ENCODE data around the gene FAM151B.
"Not testable (repeated sequence)": the region's sequence is repeated elsewhere in the genome, so short reads cannot be mapped to it uniquely, and the experiment has no call there.

The FAM151B gene

DNA sequence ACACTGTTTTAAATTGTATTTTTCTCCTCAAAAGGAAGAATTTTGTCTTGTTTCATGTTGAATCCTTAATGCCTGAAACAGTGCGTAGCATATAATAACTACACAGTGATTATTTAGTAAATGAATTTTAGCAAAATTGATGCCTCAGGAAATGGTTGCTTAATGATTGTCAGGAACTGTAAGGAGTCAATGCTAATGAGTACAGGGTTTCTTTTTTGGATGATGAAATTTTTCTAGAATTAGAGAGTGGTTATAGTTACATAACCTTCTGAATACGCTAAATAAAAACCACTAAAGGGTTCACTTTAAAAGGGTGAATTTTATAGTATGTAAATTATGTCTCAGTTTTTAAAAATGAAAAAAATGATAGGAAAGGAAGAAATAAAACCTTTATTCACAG, 14.9 kb downstream of the FAM151B start:
- DNase-seq (ENCODE audit: extremely low read depth in 1 of 2, low read depth in 1 of 2): no peak

DNA sequence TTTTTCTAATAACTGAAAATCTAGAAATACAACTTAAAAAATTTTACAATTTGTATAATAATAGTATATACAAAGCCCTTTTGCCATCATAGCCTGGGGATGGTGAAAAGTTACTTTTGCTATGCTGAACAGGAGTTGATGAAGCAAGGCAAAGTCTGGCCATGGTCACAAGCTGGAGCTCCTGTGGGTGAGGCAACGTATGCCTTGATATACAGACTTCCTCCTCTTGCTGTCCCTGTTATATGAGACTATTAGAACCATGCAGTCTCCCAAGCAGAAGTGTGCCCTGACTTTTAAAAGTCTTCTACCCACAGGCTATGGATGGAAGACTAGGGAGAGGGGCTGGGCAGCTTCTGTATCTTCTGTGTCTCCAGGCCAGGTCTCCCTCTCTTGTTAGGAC, 15.7 kb downstream of the FAM151B start:
- DNase-seq (ENCODE audit: extremely low read depth in 1 of 2, low read depth in 1 of 2): no peak

DNA sequence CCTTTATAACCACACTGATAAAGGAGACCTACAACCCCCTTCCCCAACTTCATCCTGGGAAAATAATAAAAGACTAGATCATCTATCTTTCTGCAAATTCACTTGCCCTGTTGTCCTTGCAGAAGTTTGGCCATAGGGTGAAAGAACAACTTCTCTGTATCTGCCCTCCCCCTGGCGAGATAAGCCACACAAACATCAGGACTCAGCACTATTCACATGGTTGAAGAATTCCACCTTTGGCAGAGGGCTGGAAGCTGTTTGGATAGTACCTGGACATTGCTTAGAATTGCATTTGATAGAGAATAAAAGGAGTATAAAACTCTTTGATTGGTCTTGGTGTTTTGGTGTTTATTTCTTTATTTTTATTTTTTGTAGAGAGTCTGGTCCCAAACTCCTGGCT, 16.9 kb downstream of the FAM151B start:
- no peak for DNase-seq (ENCODE audit: extremely low read depth in 1 of 2, low read depth in 1 of 2)

DNA sequence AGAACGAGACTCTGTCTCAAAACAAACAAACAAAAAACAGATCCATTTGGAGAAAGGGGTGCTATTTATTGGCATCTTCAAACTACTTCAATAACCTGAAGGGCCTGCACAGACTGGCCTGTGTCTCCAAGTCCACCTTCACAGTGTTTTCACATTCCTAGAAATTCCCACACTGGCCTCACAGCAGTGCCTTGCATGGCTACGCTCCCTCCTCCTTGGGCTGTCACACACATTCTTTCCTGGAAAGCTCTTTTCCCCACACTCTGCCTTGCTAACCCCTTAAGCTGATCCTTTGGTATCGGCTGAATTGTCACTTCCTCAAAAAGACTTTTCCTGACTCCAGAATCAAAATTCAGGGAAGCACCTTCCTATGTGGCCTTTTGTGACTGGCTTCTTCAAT, 19.8 kb downstream of the FAM151B start:
- no peak for DNase-seq (ENCODE audit: extremely low read depth in 1 of 2, low read depth in 1 of 2)

GRCh38 chr5:80508844-80509243, 20.9 kb downstream of the FAM151B start:
- DNase-seq (ENCODE audit: extremely low read depth in 1 of 2, low read depth in 1 of 2): no peak

- DNase-seq (ENCODE audit: extremely low read depth in 1 of 2, low read depth in 1 of 2): no peak
Measured at GRCh38 chr5:80509362-80509761, 21.5 kb downstream of the FAM151B start.

- DNase-seq (ENCODE audit: extremely low read depth in 1 of 2, low read depth in 1 of 2): no peak
Measured at GRCh38 chr5:80516826-80517225, 28.9 kb downstream of the FAM151B start.

DNA sequence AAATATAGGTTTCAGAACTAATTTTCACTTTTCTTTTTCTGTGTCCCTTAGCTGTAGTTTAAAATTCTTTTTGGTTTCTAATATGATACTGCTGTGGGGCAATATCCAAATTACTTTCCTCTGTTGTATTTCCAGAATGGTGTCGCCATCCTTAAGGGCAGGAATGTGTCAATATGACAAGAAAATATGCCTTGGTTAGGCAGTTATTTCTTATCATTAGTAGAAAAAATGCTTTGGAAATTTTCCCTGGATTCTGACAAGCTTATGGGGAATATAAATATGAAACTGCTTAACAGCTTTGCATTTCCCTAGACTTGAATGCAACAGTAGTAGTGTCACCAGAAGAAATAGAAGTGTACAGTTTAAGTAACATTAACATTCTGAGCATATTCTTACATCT, 52.8 kb downstream of the FAM151B start:
- no peak for DNase-seq (ENCODE audit: extremely low read depth in 1 of 2, low read depth in 1 of 2)

DNA sequence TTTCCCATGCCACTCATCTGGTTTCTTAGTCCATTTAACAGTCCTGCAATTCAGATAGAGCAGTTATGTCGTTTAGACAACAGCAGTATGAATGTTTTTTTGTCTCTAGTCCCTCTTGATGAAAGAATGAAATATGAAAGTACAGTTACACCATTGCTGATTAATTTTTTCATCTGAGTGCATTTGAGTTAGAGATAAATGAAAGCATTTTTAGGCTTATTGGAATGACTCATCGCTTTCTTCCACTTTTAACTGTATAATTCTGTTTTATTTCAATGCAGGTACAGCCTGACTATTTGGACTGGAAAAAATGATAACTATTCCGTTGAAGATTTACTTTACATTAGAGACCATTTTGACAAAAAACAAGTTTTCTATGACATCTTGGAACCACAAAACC, 53.5 kb downstream of the FAM151B start:
- DNase-seq (ENCODE audit: extremely low read depth in 1 of 2, low read depth in 1 of 2): no peak

DNA sequence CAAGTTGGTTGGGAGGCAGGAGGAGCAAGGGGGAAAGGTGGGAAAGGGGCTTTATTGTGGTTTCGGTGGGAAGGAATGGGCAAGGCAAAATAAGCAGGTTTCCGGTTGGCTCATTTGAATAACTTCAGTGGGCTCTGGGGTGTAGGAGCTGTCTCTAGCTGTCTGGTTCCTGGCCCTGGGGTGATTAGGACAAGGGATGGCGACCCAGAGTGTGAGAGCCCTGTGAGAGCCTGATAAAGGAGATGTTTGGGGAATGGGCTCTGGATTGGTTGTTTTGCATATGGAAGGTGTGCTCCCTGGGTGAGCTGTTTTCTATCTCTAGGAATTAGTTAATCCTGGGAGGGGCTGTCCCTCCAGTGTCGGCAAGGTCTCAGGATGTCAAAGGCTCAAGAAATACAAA, 66.7 kb downstream of the FAM151B start:
- no peak for DNase-seq (ENCODE audit: extremely low read depth in 1 of 2, low read depth in 1 of 2)

GRCh38 chr5:80555099-80555498, 67.2 kb downstream of the FAM151B start:
- DNase-seq (ENCODE audit: extremely low read depth in 1 of 2, low read depth in 1 of 2): no peak

- no peak for DNase-seq (ENCODE audit: extremely low read depth in 1 of 2, low read depth in 1 of 2)
Measured at GRCh38 chr5:80559244-80559643, 71.3 kb downstream of the FAM151B start.

DNA sequence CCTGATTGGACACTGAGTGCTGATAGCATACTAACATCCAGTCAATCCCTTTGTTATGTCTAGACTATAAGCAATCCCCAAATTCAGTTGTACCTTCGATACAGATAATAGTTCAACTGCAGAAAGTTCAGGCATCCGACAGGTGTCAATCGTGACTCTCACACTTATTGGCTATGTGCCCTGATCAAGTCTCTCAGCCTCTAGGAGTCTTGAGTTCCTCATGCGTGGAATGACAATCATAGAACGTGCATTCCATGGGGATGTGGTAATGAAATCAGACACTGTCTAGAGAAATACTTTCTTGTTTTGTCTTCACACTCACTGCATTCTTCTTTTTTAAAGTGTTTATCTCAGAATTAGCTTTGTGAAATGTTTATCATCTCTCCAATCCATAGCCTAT, 77.4 kb downstream of the FAM151B start:
- no peak for DNase-seq (ENCODE audit: extremely low read depth in 1 of 2, low read depth in 1 of 2)

DNA sequence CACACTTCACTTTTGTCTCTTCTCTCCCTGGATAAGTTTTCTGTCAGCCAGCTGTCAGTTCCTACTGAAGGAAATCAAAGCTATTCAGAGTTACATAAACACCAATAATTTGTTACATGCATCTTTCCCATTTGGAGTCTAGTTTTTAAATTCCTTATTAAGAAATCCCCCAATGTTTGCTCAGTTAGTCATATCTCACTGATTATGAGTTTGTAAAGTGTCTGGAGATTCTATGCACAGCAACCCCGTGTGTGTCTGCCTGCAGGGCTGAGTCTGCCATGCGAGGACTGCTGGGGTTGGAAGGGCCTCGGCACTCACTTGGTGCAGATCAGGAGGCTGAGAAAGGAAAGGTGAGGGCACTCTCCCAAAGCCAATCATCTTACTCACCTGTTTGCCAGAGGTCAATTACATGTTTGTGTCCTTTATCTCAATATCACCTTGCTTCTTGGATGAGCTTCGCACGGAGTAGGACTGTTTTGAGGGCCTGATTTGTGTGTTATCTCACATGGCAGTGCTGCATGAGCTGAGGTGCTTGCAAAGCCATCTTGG, 78.9 kb downstream of the FAM151B start:
- DNase-seq (ENCODE audit: extremely low read depth in 1 of 2, low read depth in 1 of 2): no peak

- DNase-seq (ENCODE audit: extremely low read depth in 1 of 2, low read depth in 1 of 2): no peak
Measured at GRCh38 chr5:80568251-80568650, 80.4 kb downstream of the FAM151B start.

DNA sequence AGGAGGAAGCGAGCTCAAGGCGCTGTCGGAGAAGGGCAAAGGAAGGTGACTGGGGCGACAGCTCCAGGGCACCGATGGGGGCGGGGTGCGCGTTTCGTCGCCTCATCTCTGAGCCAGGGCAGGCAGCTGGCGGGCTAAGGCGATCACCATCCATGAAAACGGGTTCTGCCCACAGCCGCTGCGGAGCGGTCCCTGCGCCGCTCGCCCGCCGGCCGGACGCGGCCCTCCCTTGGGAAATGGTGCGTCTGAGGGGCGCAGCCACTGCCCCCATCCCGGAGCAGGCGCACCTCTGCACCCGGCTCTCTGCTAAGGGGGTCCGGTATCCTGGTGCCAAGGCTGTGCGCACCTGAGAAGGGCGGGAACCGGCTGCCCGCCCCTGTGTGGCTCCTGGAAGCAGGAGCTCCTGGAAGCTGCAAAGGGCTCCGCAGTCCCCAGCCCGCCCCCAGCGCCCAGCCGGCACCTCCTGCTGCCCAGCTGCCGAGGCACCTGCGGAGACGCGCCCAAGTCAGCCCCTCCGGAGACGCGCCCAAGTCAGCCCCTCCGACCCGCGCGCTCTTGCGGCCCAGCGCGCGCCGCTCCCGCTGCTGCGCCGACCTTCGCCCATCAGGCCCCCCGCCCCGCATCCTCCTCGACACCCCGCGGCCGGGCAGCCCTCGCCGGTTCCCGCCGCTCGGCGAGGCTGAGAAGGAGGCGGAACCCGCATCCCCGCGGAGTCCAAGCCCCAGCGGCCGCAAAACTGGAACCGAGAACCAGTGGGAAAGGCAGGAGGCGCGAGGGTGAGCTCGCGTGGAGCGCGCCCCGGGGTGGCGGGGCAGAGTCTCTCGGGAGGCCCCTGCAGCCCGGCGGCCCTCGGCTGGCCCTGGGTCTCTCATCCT, 81.4 kb downstream of the FAM151B start:
- no peak for DNase-seq (ENCODE audit: extremely low read depth in 1 of 2, low read depth in 1 of 2)

DNA sequence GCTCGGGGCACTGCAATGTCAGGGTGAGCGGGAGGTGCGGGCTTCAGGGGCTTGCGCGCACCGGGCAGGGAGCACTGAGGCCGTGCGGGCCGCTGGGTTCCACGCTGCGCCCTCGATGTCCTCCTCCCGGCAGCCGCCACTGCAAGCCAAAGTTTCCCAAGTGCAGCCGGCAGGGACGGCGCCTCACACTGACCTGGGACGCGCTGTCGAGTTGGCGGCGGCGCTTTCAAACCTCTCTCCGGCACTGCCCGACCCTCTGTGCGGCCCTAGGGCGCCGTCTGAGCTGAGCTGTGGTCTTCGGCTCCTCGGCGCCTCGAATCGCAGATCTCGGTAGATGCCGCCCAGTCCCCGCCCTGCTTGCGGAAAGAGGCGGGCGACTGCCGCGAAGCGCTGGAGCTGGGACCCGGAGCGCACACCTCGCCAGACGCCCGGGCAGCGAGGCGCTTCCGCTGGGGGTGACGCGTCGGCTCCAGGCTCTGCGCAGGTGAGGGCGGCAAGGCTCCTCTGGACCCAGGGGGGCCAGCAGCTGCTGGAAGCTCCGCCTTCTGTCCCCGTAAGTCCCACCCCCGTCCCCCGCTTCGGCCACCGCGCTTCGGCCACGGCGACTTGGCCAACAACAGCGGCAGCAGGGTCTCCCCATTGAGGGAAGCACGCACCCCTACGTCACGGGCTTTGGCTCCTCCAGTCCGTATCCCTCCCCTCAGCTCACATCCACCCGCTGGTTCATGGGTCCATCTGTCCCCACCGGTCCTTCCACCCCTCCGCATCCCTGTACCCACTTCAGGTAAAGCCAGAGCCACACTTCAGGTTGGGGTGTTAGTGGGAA, 82.3 kb downstream of the FAM151B start, which contains the start of gene ANKRD34B:
TSS of gene ANKRD34B (minus strand) at position 320 of the 826 bp plus-strand sequence. CDS start 10,261 bp downstream, outside the sequence.
- DNase-seq (ENCODE audit: extremely low read depth in 1 of 2, low read depth in 1 of 2): no peak

DNA sequence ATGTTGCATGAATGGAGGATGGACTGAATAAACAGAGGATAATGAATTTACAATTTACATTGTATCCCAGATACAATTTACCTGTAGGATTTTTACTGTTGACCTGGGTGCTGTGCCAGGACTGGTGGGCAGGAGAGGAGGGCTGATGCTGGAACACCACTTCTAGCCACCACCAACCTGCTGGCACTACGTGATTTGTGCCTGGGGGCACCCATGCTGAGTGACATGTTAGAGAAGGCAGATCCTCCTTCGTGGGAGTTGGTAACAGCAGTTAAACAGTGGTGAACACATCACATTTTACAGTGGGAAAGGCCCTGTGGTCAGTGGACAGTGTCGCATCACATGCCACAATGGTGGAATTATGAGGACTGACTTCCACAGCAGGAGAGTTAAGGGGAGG, 85.2 kb downstream of the FAM151B start:
- no peak for DNase-seq (ENCODE audit: extremely low read depth in 1 of 2, low read depth in 1 of 2)

GRCh38 chr5:80576383-80576782, 88.5 kb downstream of the FAM151B start:
- DNase-seq (ENCODE audit: extremely low read depth in 1 of 2, low read depth in 1 of 2): no peak

DNA sequence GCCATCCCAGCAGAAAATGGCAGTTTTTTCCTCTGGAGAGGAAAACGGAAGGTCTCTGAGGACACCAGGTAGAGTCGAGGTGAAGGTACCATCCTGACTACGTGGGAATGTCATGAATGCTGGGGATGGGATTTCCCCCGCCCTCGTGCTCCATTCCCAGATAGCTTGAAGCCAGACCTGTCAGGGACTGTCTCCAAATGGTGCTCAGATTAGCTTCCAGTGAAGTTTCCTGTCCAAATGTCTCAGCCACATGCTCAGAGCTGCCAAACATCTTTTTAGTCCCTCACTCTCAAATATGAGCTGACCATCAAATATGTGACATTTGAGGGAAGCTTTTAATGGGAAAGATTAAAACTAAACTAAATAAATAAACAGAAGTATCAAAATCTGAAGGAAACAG, 89.8 kb downstream of the FAM151B start:
- no peak for DNase-seq (ENCODE audit: extremely low read depth in 1 of 2, low read depth in 1 of 2)

GRCh38 chr5:80579050-80579449, 91.2 kb downstream of the FAM151B start:
- no peak for DNase-seq (ENCODE audit: extremely low read depth in 1 of 2, low read depth in 1 of 2)

DNA sequence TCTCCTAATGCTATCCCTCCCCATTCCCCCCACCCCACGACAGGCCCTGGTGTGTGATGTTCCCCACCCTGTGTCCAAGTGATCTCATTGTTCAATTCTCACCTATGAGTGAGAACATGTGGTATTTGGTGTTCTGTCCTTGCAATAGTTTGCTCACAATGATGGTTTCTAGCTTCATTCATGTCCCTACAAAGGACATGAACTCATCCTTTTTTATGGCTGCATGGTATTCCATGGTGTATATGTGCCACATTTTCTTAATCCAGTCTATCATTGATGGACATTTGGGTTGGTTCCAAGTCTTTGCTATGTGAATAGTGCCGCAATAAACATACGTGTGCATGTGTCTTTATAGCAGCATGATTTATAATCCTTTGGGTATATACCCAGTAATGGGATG, 92.4 kb downstream of the FAM151B start:
- not testable (repeated sequence) for DNase-seq (ENCODE audit: extremely low read depth in 1 of 2, low read depth in 1 of 2)
